ENCODE data around the gene MCF2. TPM values are rescaled to one million over a fixed set of nuclear protein-coding genes. Genes with fewer than 3 reads are reported as not detected.

MCF2 gene, protein sequence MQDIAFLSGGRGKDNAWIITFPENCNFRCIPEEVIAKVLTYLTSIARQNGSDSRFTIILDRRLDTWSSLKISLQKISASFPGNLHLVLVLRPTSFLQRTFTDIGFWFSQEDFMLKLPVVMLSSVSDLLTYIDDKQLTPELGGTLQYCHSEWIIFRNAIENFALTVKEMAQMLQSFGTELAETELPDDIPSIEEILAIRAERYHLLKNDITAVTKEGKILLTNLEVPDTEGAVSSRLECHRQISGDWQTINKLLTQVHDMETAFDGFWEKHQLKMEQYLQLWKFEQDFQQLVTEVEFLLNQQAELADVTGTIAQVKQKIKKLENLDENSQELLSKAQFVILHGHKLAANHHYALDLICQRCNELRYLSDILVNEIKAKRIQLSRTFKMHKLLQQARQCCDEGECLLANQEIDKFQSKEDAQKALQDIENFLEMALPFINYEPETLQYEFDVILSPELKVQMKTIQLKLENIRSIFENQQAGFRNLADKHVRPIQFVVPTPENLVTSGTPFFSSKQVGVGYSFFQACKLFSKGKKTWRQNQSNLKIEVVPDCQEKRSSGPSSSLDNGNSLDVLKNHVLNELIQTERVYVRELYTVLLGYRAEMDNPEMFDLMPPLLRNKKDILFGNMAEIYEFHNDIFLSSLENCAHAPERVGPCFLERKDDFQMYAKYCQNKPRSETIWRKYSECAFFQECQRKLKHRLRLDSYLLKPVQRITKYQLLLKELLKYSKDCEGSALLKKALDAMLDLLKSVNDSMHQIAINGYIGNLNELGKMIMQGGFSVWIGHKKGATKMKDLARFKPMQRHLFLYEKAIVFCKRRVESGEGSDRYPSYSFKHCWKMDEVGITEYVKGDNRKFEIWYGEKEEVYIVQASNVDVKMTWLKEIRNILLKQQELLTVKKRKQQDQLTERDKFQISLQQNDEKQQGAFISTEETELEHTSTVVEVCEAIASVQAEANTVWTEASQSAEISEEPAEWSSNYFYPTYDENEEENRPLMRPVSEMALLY
- total RNA-seq = not detected in 2 replicates

DNA sequence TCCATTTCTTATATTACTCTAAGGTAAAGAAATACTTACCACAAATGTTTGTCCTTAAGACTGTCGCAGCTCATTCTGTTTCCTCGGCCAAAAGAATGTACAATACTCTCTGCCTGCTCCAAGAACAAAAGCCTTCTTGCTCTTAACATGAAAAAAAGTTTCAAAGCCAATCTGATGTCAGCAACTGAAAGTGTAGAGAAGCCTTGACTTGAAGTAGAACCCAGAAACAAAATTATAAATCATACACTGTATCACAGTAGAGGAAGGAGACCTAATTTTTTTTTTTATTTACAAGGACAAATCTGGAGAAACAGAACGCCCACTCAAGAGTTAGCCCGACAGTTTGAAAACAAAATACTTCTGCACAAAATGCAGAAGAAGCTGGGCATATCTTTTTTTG is at the start of gene MCF2:
MCF2 (minus strand) TSS at position 101 of the 400 bp plus-strand sequence. CDS start 56,423 bp downstream, outside the sequence.

Small RNAs within 50 kb of the gene (small RNA-seq; reads per million reads assigned to genes)
- not detected for gene RF01210 (ENCODE audit: low replicate concordance)

Other genes with a start within 250 kb of the MCF2 start
- not detected in 2 replicates for gene F9, start 177.4 kb downstream of the MCF2 start, total RNA-seq
- gene ATP11C, start 224.9 kb upstream of the MCF2 start, total RNA-seq = 39.8 and 47.7 TPM in 2 replicates